Prostate gland (tissue), 2 donors: ENCODE measurements around the gene DISP2. TPM values are rescaled to one million over a fixed set of nuclear protein-coding genes. Genes with fewer than 3 reads are reported as not detected.

Experiments used
- DNase-seq: peaks from one replicate; pipeline ENCODE4 v3.0.0-alpha.2; 2019; ENCODE audit warnings: low spot score
- H3K27ac ChIP-seq, 2 donors: fragments of 200-600 bp; sonication (generic); 2 replicates each; pipeline ENCODE4 v1.5.1; 2017 to 2019
- H3K27me3 ChIP-seq: fragments of 200-600 bp; sonication (generic); replicated peaks from 2 replicates; pipeline ENCODE4 v1.5.1; 2019; ENCODE audit not compliant: insufficient read depth
- H3K36me3 ChIP-seq, 2 donors: fragments of 200-600 bp; sonication (generic); 1 replicate in 1 of 2; 2 replicates in 1 of 2; pipeline versions ENCODE4 v1.5.1 to v1.8.1; 2017 to 2019
- H3K4me1 ChIP-seq: fragments of 200-600 bp; sonication (generic); replicated peaks from 2 replicates; pipeline ENCODE4 v1.5.1; 2019
- H3K4me3 ChIP-seq, 2 donors: fragments of 200-600 bp; sonication (generic); 2 replicates each; pipeline ENCODE4 v1.5.1; 2017 to 2019
- H3K9me3 ChIP-seq: fragments of 200-600 bp; sonication (generic); 2 replicates; pipeline ENCODE4 v1.5.1; 2017
- POLR2A ChIP-seq: fragments of 450-650 bp; IDR thresholded peaks from one replicate; pipeline ENCODE4 v1.6.1; 2016; ENCODE audit warnings: antibody characterized with exemption, mild to moderate bottlenecking
- POLR2AphosphoS5 ChIP-seq: sonication (generic); formaldehyde crosslinking; IDR thresholded peaks from one replicate; pipeline ENCODE4 v1.6.1; 2017; ENCODE audit warnings: antibody characterized with exemption
- WGBS: methylation state at CpG from one replicate; pipeline ENCODE4 v1.1.5; 2018; 5-methylcytosine and 5-hydroxymethylcytosine counted together
- intact Hi-C: fragments of 100-400 bp; cut with DNase I; formaldehyde crosslinking; loops from one replicate; pipeline ENCODE4 v1.14.2; 2022
- total RNA-seq, 2 donors: library from RNA; depleted of rRNA; stranded (reverse); fragments of >200 nt; gene quantifications; one replicate each; pipeline ENCODE4 v1.1.0, GENCODE V29; 2016
- TF ChIP-seq, protein P1 (sequence below), 4 experiments: fragments of 200-600 bp in 2 of 4; fragments of 450-650 bp in 2 of 4; sonication (generic) in 2 of 4; IDR thresholded peaks; 1 replicate in 3 of 4; 2 replicates in 1 of 4; pipeline ENCODE4 v1.5.1; 2016 to 2019; ENCODE audit warnings: antibody characterized with exemption in 4 of 4, mild to moderate bottlenecking in 2 of 4, moderate library complexity in 2 of 4

The DISP2 gene
- total RNA-seq, 2 donors from 2014 or later: 0.27 to 1.6 TPM

DNA sequence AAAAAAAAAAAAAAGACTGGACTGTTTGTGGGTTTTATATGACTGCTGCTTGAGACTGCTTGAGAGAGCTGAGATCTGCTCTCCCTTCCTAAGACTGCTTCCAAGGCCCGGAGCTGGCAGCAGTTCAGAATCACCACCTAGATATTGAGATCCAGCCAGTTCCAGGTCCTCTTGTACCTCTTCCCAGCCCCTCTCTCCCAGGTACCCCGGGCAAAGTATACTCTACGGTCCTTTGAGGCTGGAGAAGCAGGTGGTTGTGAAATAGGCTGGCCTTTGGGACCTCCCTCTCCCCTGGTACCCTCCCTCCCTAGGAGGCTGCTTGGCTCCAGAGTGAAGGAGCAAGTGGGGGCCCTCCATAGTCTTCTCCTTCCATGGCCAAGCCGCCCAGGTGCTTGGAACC, 70.2 kb downstream of the DISP2 start:
- intact Hi-C loops: loop anchor here (10.0 kb wide), 1 partner anchor 383 kb away; no protein-coding TSS in a partner anchor
- H3K27me3 ChIP-seq: no peaks in the 10 kb centered on the region
- no peaks in the 10 kb centered on the region for H3K9me3 ChIP-seq
- DNase-seq: no peak
- H3K4me3 ChIP-seq: no peak overlapping the region
- TF ChIP-seq, protein P1, sequence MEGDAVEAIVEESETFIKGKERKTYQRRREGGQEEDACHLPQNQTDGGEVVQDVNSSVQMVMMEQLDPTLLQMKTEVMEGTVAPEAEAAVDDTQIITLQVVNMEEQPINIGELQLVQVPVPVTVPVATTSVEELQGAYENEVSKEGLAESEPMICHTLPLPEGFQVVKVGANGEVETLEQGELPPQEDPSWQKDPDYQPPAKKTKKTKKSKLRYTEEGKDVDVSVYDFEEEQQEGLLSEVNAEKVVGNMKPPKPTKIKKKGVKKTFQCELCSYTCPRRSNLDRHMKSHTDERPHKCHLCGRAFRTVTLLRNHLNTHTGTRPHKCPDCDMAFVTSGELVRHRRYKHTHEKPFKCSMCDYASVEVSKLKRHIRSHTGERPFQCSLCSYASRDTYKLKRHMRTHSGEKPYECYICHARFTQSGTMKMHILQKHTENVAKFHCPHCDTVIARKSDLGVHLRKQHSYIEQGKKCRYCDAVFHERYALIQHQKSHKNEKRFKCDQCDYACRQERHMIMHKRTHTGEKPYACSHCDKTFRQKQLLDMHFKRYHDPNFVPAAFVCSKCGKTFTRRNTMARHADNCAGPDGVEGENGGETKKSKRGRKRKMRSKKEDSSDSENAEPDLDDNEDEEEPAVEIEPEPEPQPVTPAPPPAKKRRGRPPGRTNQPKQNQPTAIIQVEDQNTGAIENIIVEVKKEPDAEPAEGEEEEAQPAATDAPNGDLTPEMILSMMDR (IDR thresholded peaks at IDR 0.05): no peak
- TF ChIP-seq POLR2AphosphoS5: no peak
- TF ChIP-seq POLR2A: no peak
- H3K27ac ChIP-seq: no peak overlapping the region
- no peaks in the 10 kb centered on the region for H3K4me1 ChIP-seq
- WGBS: 89% methylated on average over 4 of the region's 4 CpGs
- H3K36me3 ChIP-seq: no peaks in the 10 kb centered on the region

Other genes with a start within 250 kb of the DISP2 start
- gene BMF, start 249.3 kb upstream of the DISP2 start, total RNA-seq: 10 to 100 TPM in 1 of 2 donors, 1 to 10 TPM in 1; 8.8 to 19.0 TPM
- gene BUB1B, start 197.2 kb upstream of the DISP2 start, total RNA-seq: 1 to 10 TPM; 2.5 to 8.2 TPM
- 100 to 1,000 TPM in 1 of 2 donors, 10 to 100 TPM in 1; 13.8 to 190 TPM for gene PAK6, start 119.2 kb upstream of the DISP2 start, total RNA-seq
- 1 to 10 TPM in 1 of 2 donors, not detected in 1; 2.7 TPM for gene ANKRD63, start 75.2 kb upstream of the DISP2 start, total RNA-seq
- gene PLCB2, start 50.3 kb upstream of the DISP2 start, total RNA-seq: 10 to 100 TPM in 1 of 2 donors, 1 to 10 TPM in 1; 1.5 to 13.0 TPM
- 10 to 100 TPM; 18.7 to 24.3 TPM for gene INAFM2, start 34.5 kb upstream of the DISP2 start, total RNA-seq
- 10 to 100 TPM in 1 of 2 donors, 1 to 10 TPM in 1; 9.0 to 29.7 TPM for gene CCDC9B, start 17.3 kb upstream of the DISP2 start, total RNA-seq
- not detected for gene PHGR1, start 7.2 kb upstream of the DISP2 start, total RNA-seq
- gene KNSTRN, start 24.5 kb downstream of the DISP2 start, total RNA-seq: 10 to 100 TPM; 12.9 to 19.8 TPM
- 100 to 1,000 TPM; 112 to 115 TPM for gene IVD, start 47.6 kb downstream of the DISP2 start, total RNA-seq
- 10 to 100 TPM; 17.0 to 39.4 TPM for gene BAHD1, start 82.7 kb downstream of the DISP2 start, total RNA-seq
- 10 to 100 TPM; 14.9 to 22.3 TPM for gene CHST14, start 112.8 kb downstream of the DISP2 start, total RNA-seq
- gene CCDC32, start 206.8 kb downstream of the DISP2 start, total RNA-seq: 10 to 100 TPM; 17.5 to 27.5 TPM
- gene RPUSD2, start 211.1 kb downstream of the DISP2 start, total RNA-seq: 10 to 100 TPM; 11.2 to 24.1 TPM
- gene KNL1, start 236.0 kb downstream of the DISP2 start, total RNA-seq: 10 to 100 TPM in 1 of 2 donors, 1 to 10 TPM in 1; 1.6 to 18.7 TPM